Measurements from ENCODE around the gene MEGF11. TPM values are rescaled to one million over a fixed set of nuclear protein-coding genes. Genes with fewer than 3 reads are reported as not detected.

The MEGF11 gene
- total and polyA plus RNA-seq, 3 experiments from 2014 or later = not detected

DNA sequence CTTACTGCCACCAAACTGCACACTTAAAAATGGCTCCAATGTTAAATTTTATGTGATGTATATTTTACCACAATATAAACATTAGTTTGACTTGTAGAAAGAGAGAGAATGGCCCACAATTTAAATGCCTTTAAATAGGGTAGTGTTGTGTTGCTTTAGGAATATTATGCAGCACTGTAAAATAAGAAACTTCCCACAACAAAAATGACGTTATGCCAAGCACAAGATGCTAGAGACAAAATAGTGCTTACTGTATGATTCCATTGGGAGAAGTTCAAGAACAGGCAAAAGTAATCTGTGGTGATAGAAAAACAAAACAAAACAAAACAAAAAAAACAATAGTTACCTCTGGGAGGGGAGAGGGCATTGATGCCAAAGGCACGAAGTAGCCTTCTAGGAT is 91.3 kb downstream of the MEGF11 start:
- Mint-ChIP-seq H3K27me3 (peaks cover 0 to 3% of the 10 kb centered on the region in 2 donors), H3K27ac (peak overlapping the region in 1 of 8 donors; percentile 4), H3K9me3 (no peaks in the 10 kb centered on the region), H3K36me3 (peaks cover 0 to 2% (median 0%) of the 10 kb centered on the region in 3 donors), H3K4me3 (no peak overlapping the region), H3K4me1 (no peaks in the 10 kb centered on the region)
- H3K4me1 ChIP-seq (ENCODE audit: insufficient read depth, low read length) = no peaks in the 10 kb centered on the region
- CTCF ChIA-PET = no interaction called here
- no peak for DNase-seq
- no peak overlapping the region for H3K27ac ChIP-seq (ENCODE audit: low read depth, low read length)
- no peaks in the 10 kb centered on the region for H3K36me3 ChIP-seq (ENCODE audit: insufficient read depth, low read length)
- POLR2A ChIA-PET = no interaction called here
- no peaks in the 10 kb centered on the region for H3K27me3 ChIP-seq (ENCODE audit: insufficient read depth, low read length, poor library complexity, severe bottlenecking)
- H3K9me3 ChIP-seq (ENCODE audit: low read length) = no peaks in the 10 kb centered on the region
- H3K4me3 ChIP-seq (ENCODE audit: low read length) = no peak overlapping the region

DNA sequence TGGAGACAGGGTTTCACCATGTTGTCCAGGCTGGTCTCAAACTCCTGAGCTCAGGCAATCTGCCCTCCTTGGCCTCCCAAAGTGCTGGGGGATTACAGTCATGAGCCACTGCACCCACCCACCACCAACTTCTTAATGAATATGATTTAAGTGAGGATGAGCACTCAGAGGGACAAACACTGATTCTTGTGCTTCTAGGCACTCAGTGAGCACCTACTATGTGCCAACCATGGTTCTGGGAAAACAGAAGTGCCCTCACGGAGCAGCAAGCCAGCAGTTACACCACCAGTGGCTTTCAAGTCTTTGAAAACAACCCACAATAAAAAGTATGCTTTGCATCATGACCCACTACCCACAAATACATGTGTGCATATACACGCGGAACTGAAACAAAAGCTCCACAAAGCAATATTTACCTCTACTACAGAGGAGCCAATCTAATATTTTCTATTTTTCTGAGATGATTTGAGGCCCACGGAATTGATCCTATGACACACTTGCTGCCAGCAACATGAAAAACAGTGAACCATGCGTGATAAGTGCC is 91.9 kb downstream of the MEGF11 start:
- ChIA-PET POLR2A (no interaction called here), CTCF (no interaction called here)
- Histone ChIP-seq H3K9me3 (ENCODE audit: low read length) (no peaks in the 10 kb centered on the region), H3K4me1 (ENCODE audit: insufficient read depth, low read length) (no peaks in the 10 kb centered on the region), H3K27me3 (ENCODE audit: insufficient read depth, low read length, poor library complexity, severe bottlenecking) (no peaks in the 10 kb centered on the region), H3K27ac (ENCODE audit: low read depth, low read length) (no peak overlapping the region), H3K36me3 (ENCODE audit: insufficient read depth, low read length) (no peaks in the 10 kb centered on the region), H3K4me3 (ENCODE audit: low read length) (no peak overlapping the region)
- Mint-ChIP-seq H3K9me3 (no peaks in the 10 kb centered on the region), H3K27ac (no peak overlapping the region), H3K27me3 (peaks cover 4% of the 10 kb centered on the region in 2 donors), H3K4me1 (no peaks in the 10 kb centered on the region), H3K36me3 (peaks cover 0 to 2% (median 0%) of the 10 kb centered on the region in 3 donors), H3K4me3 (no peak overlapping the region)
- no peak for DNase-seq

DNA sequence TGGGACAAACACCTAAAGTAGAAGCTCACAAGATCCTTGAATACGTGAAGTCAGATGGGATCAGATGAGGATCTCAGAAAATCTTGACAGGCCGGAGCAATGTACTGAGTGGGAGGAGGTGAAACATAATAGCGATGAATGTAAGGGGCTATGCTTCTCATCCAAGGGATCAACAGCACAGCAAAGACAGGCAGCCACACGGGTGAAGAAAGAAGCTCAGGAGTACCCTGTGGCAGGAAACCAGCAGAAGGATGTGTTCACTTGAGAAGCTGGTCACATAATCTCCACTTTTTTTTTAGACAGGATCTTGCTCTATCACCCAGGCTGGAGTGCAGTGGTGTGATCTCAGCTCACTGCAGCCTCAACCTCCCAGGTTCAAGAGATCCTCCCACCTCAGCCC is 92.4 kb downstream of the MEGF11 start:
- no peaks in the 10 kb centered on the region for H3K27me3 ChIP-seq (ENCODE audit: insufficient read depth, low read length, poor library complexity, severe bottlenecking)
- H3K27ac ChIP-seq (ENCODE audit: low read depth, low read length) = no peak overlapping the region
- Mint-ChIP-seq H3K9me3 (no peaks in the 10 kb centered on the region), H3K27me3 (peaks cover 2 to 9% of the 10 kb centered on the region in 2 donors), H3K4me1 (no peaks in the 10 kb centered on the region), H3K4me3 (no peak overlapping the region), H3K36me3 (peaks cover 0 to 2% (median 0%) of the 10 kb centered on the region in 3 donors), H3K27ac (peak overlapping the region in 1 of 8 donors; percentile 77)
- no peak overlapping the region for H3K4me3 ChIP-seq (ENCODE audit: low read length)
- ChIA-PET CTCF (no interaction called here), POLR2A (interaction anchor here (0.7 kb wide), 1 partner anchor 520 kb away, joined by 3 read pairs; no protein-coding TSS in a partner anchor)
- no peak for DNase-seq
- H3K36me3 ChIP-seq (ENCODE audit: insufficient read depth, low read length) = no peaks in the 10 kb centered on the region
- H3K9me3 ChIP-seq (ENCODE audit: low read length) = no peaks in the 10 kb centered on the region
- no peaks in the 10 kb centered on the region for H3K4me1 ChIP-seq (ENCODE audit: insufficient read depth, low read length)

DNA sequence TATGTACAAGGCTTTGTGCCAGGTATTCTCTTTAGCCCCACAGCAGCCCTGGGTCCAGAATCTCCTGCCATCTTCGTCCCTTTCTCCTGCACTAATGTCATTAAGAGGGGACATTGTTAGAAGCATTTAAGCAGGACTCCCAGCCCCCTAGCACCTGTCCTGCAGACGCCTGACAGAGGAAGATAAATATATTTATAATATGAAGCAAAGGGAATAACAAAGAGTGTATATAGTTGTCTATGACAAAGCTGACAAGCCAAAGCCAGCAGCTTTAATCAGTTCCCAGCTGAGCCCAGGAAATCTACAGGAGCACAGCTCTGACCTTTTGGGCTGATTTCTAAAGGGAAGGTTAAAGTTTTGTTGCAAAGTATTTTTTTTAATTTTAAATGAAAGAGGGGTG is 96.0 kb downstream of the MEGF11 start:
- no peak for DNase-seq
- Mint-ChIP-seq H3K4me3 (no peak overlapping the region), H3K36me3 (peaks cover 0 to 2% (median 0%) of the 10 kb centered on the region in 3 donors), H3K9me3 (peaks cover 0 to 2% (median 0%) of the 10 kb centered on the region in 5 donors), H3K27me3 (peaks cover 13 to 29% of the 10 kb centered on the region in 2 donors), H3K27ac (peak overlapping the region in 1 of 8 donors; percentile 79), H3K4me1 (no peaks in the 10 kb centered on the region)
- Histone ChIP-seq H3K9me3 (ENCODE audit: low read length) (no peaks in the 10 kb centered on the region), H3K36me3 (ENCODE audit: insufficient read depth, low read length) (no peaks in the 10 kb centered on the region), H3K27me3 (ENCODE audit: insufficient read depth, low read length, poor library complexity, severe bottlenecking) (no peaks in the 10 kb centered on the region), H3K4me3 (ENCODE audit: low read length) (no peak overlapping the region), H3K4me1 (ENCODE audit: insufficient read depth, low read length) (no peaks in the 10 kb centered on the region), H3K27ac (ENCODE audit: low read depth, low read length) (no peak overlapping the region)
- ChIA-PET POLR2A (no interaction called here), CTCF (no interaction called here)

DNA sequence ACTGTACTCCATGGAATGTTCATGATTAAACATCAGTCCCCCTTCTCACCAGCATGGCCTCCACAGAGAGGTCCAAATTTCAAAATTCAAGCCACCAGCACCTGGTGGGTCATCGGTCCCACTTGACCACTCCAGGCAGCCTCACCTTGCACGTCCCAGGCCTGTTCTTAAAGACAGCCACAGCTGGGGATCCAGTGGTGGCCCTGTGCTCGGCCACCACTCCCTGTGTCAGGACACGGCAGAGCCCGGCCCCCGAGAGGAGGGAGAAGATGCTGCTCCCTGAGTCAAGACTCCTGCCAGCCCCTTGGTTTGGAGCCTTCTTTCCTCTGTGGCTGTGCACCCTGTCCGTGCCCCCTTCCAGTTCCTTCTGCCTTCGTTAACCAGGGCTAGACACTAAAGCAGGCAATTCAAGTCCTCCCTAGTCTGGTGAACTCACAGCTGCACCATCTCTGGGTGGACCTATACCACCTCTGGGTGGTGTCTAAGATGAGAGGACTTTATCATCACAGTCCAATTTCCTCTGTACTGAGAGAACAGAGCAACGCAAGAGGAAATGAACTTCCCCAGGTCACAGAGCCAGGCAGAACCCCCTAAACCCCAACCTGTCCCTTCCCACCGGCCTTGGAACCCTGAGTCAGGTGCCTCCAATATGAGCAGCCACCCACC is 97.1 kb downstream of the MEGF11 start:
- Mint-ChIP-seq H3K27me3 (peaks cover 19 to 33% of the 10 kb centered on the region in 2 donors), H3K36me3 (peaks cover 0 to 3% (median 0%) of the 10 kb centered on the region in 3 donors), H3K4me1 (no peaks in the 10 kb centered on the region), H3K4me3 (no peak overlapping the region), H3K27ac (peak overlapping the region in 1 of 8 donors; percentile 47), H3K9me3 (peaks cover 0 to 2% (median 0%) of the 10 kb centered on the region in 5 donors)
- Histone ChIP-seq H3K4me1 (ENCODE audit: insufficient read depth, low read length) (no peaks in the 10 kb centered on the region), H3K9me3 (ENCODE audit: low read length) (no peaks in the 10 kb centered on the region), H3K4me3 (ENCODE audit: low read length) (no peak overlapping the region), H3K27ac (ENCODE audit: low read depth, low read length) (no peak overlapping the region), H3K27me3 (ENCODE audit: insufficient read depth, low read length, poor library complexity, severe bottlenecking) (no peaks in the 10 kb centered on the region), H3K36me3 (ENCODE audit: insufficient read depth, low read length) (no peaks in the 10 kb centered on the region)
- no peak for DNase-seq
- POLR2A ChIA-PET = no interaction called here
- CTCF ChIA-PET = no interaction called here

- ChIA-PET CTCF (no interaction called here), POLR2A (no interaction called here)
- H3K36me3 Mint-ChIP-seq = peaks cover 0 to 1% (median 0%) of the 10 kb centered on the region in 3 donors
- Histone ChIP-seq H3K27me3 (ENCODE audit: insufficient read depth, low read length, poor library complexity, severe bottlenecking) (no peaks in the 10 kb centered on the region), H3K9me3 (ENCODE audit: low read length) (no peaks in the 10 kb centered on the region), H3K36me3 (ENCODE audit: insufficient read depth, low read length) (no peaks in the 10 kb centered on the region), H3K27ac (ENCODE audit: low read depth, low read length) (no peak overlapping the region), H3K4me1 (ENCODE audit: insufficient read depth, low read length) (no peaks in the 10 kb centered on the region), H3K4me3 (ENCODE audit: low read length) (no peak overlapping the region)
- H3K4me3 Mint-ChIP-seq = no peak overlapping the region
- peaks cover 25 to 45% of the 10 kb centered on the region in 2 donors for H3K27me3 Mint-ChIP-seq
- H3K9me3 Mint-ChIP-seq = peaks cover 0 to 2% (median 0%) of the 10 kb centered on the region in 5 donors
- H3K4me1 Mint-ChIP-seq = no peaks in the 10 kb centered on the region
- DNase-seq = no peak
- H3K27ac Mint-ChIP-seq = no peak overlapping the region
These were observed 98.5 kb downstream of the MEGF11 start for GRCh38 chr15:66155065-66155464.

- Mint-ChIP-seq H3K27ac (no peak overlapping the region), H3K27me3 (peaks cover 25 to 45% of the 10 kb centered on the region in 2 donors), H3K9me3 (peaks cover 0 to 2% (median 0%) of the 10 kb centered on the region in 5 donors), H3K4me1 (no peaks in the 10 kb centered on the region), H3K36me3 (peaks cover 0 to 1% (median 0%) of the 10 kb centered on the region in 3 donors), H3K4me3 (no peak overlapping the region)
- ChIA-PET POLR2A (no interaction called here), CTCF (no interaction called here)
- Histone ChIP-seq H3K36me3 (ENCODE audit: insufficient read depth, low read length) (no peaks in the 10 kb centered on the region), H3K4me3 (ENCODE audit: low read length) (no peak overlapping the region), H3K4me1 (ENCODE audit: insufficient read depth, low read length) (no peaks in the 10 kb centered on the region), H3K9me3 (ENCODE audit: low read length) (no peaks in the 10 kb centered on the region), H3K27me3 (ENCODE audit: insufficient read depth, low read length, poor library complexity, severe bottlenecking) (no peaks in the 10 kb centered on the region), H3K27ac (ENCODE audit: low read depth, low read length) (no peak overlapping the region)
- DNase-seq = no peak
These were observed 99.0 kb downstream of the MEGF11 start for GRCh38 chr15:66154581-66154980.

DNA sequence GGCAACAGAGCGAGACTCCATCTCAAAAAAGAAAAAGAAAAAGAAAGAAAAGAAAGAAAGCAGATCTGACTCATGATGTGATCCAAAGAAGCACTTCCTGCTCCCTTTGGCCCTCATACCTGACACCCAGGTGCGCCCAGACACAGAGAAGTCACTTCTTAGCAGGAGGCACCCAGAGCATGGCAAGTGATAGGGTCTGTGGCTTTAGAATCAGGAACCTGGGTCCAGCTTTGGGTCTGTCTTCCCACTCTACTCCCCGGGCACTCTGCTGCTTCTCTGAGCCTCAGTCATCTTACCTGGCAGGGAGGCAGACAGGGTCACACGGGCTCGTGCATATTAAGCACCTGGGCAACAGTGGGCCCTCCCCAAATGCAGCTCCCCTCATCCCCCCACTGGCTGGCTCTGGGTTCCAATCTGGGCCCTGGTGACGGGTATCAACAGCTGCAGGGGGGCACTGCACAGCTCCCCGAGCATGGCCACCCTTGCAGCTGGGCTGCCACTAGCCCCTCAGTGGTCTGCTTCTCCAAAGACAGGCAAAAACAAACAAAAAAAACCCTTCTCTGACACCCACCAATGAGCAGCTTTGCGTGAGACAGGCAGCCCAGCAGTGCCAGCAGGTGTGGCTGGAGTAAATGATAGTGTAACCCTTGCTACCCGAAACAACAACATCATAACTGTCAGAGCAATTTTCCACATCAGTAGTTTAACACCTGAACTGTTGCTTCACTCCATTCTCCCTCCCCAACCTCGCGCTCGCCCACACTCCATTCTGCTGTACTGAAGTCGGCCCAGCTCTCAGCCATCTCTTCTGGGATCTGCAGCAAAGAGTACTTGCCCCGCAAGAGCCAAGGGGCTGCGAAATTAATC is 99.8 kb downstream of the MEGF11 start:
- peaks cover 0 to 1% (median 0%) of the 10 kb centered on the region in 3 donors for H3K36me3 Mint-ChIP-seq
- Histone ChIP-seq H3K9me3 (ENCODE audit: low read length) (no peaks in the 10 kb centered on the region), H3K4me1 (ENCODE audit: insufficient read depth, low read length) (no peaks in the 10 kb centered on the region), H3K27ac (ENCODE audit: low read depth, low read length) (no peak overlapping the region), H3K36me3 (ENCODE audit: insufficient read depth, low read length) (no peaks in the 10 kb centered on the region), H3K27me3 (ENCODE audit: insufficient read depth, low read length, poor library complexity, severe bottlenecking) (no peaks in the 10 kb centered on the region), H3K4me3 (ENCODE audit: low read length) (no peak overlapping the region)
- ChIA-PET CTCF (no interaction called here), POLR2A (no interaction called here)
- H3K27ac Mint-ChIP-seq = no peak overlapping the region
- no peak for DNase-seq
- H3K4me1 Mint-ChIP-seq = no peaks in the 10 kb centered on the region
- no peak overlapping the region for H3K4me3 Mint-ChIP-seq
- H3K9me3 Mint-ChIP-seq = peaks cover 0 to 2% (median 0%) of the 10 kb centered on the region in 5 donors
- peaks cover 25 to 53% of the 10 kb centered on the region in 2 donors for H3K27me3 Mint-ChIP-seq
